ENCODE data around the gene PDE7B.

PDE7B gene

GRCh38 chr6:135811170-135811569 is 40.3 kb upstream of the PDE7B start:
- H3K27me3 ChIP-seq (ENCODE audit: insufficient read depth, low read length, poor library complexity, severe bottlenecking) = no peaks in the 10 kb centered on the region
- H3K36me3 ChIP-seq (ENCODE audit: insufficient read depth, low read length) = no peaks in the 10 kb centered on the region
- no peaks in the 10 kb centered on the region for H3K79me2 ChIP-seq (ENCODE audit: insufficient read depth, low read length)
- no peaks in the 10 kb centered on the region for H4K20me1 ChIP-seq (ENCODE audit: insufficient read depth, low read length, poor library complexity, severe bottlenecking)
- H3K4me2 ChIP-seq (ENCODE audit: low read depth, low read length, poor library complexity, severe bottlenecking) = no peak overlapping the region
- H3K9me2 ChIP-seq (replicated peaks; ENCODE audit: low read depth, low read length) = no peaks in the 10 kb centered on the region
- no peaks in the 10 kb centered on the region for H3K4me1 ChIP-seq (ENCODE audit: insufficient read depth, low read length, poor library complexity, severe bottlenecking)
- no peak overlapping the region for H2AFZ ChIP-seq (ENCODE audit: low read length)
- H3K9ac ChIP-seq (ENCODE audit: low read depth, low read length, poor library complexity, severe bottlenecking) = no peak overlapping the region
- no peak overlapping the region for H3K4me3 ChIP-seq (ENCODE audit: low read length, poor library complexity, severe bottlenecking)
- TF ChIP-seq EZH2phosphoT487 (IDR thresholded peaks at IDR 0.05; ENCODE audit: borderline replicate concordance) (no peak), CTCF (conservative IDR thresholded peaks at IDR 0.05; ENCODE audit: low read length) (no peak)
- H3K9me3 ChIP-seq (ENCODE audit: insufficient read depth, low read depth, low read length) = no peaks in the 10 kb centered on the region
- no peaks in the 10 kb centered on the region for H3F3A ChIP-seq (ENCODE audit: low read depth)

GRCh38 chr6:135811644-135812526 is 39.6 kb upstream of the PDE7B start:
- H2AFZ ChIP-seq (ENCODE audit: low read length) = no peak overlapping the region
- H3K9me3 ChIP-seq (ENCODE audit: insufficient read depth, low read depth, low read length) = no peaks in the 10 kb centered on the region
- TF ChIP-seq CTCF (conservative IDR thresholded peaks at IDR 0.05; ENCODE audit: low read length) (no peak), EZH2phosphoT487 (IDR thresholded peaks at IDR 0.05; ENCODE audit: borderline replicate concordance) (no peak)
- H3K4me2 ChIP-seq (ENCODE audit: low read depth, low read length, poor library complexity, severe bottlenecking) = no peak overlapping the region
- no peak overlapping the region for H3K4me3 ChIP-seq (ENCODE audit: low read length, poor library complexity, severe bottlenecking)
- no peaks in the 10 kb centered on the region for H3F3A ChIP-seq (ENCODE audit: low read depth)
- H3K27me3 ChIP-seq (ENCODE audit: insufficient read depth, low read length, poor library complexity, severe bottlenecking) = no peaks in the 10 kb centered on the region
- H3K36me3 ChIP-seq (ENCODE audit: insufficient read depth, low read length) = no peaks in the 10 kb centered on the region
- no peaks in the 10 kb centered on the region for H4K20me1 ChIP-seq (ENCODE audit: insufficient read depth, low read length, poor library complexity, severe bottlenecking)
- H3K9ac ChIP-seq (ENCODE audit: low read depth, low read length, poor library complexity, severe bottlenecking) = no peak overlapping the region
- no peaks in the 10 kb centered on the region for H3K9me2 ChIP-seq (replicated peaks; ENCODE audit: low read depth, low read length)
- H3K79me2 ChIP-seq (ENCODE audit: insufficient read depth, low read length) = no peaks in the 10 kb centered on the region
- H3K4me1 ChIP-seq (ENCODE audit: insufficient read depth, low read length, poor library complexity, severe bottlenecking) = no peaks in the 10 kb centered on the region

GRCh38 chr6:135813401-135813800 is 38.1 kb upstream of the PDE7B start:
- H4K20me1 ChIP-seq (ENCODE audit: insufficient read depth, low read length, poor library complexity, severe bottlenecking) = no peaks in the 10 kb centered on the region
- no peaks in the 10 kb centered on the region for H3K27me3 ChIP-seq (ENCODE audit: insufficient read depth, low read length, poor library complexity, severe bottlenecking)
- H3F3A ChIP-seq (ENCODE audit: low read depth) = no peaks in the 10 kb centered on the region
- H3K4me3 ChIP-seq (ENCODE audit: low read length, poor library complexity, severe bottlenecking) = no peak overlapping the region
- no peaks in the 10 kb centered on the region for H3K79me2 ChIP-seq (ENCODE audit: insufficient read depth, low read length)
- H2AFZ ChIP-seq (ENCODE audit: low read length) = no peak overlapping the region
- no peaks in the 10 kb centered on the region for H3K4me1 ChIP-seq (ENCODE audit: insufficient read depth, low read length, poor library complexity, severe bottlenecking)
- no peak overlapping the region for H3K4me2 ChIP-seq (ENCODE audit: low read depth, low read length, poor library complexity, severe bottlenecking)
- no peak overlapping the region for H3K9ac ChIP-seq (ENCODE audit: low read depth, low read length, poor library complexity, severe bottlenecking)
- H3K36me3 ChIP-seq (ENCODE audit: insufficient read depth, low read length) = no peaks in the 10 kb centered on the region
- H3K9me3 ChIP-seq (ENCODE audit: insufficient read depth, low read depth, low read length) = no peaks in the 10 kb centered on the region
- TF ChIP-seq CTCF (conservative IDR thresholded peaks at IDR 0.05; ENCODE audit: low read length) = no peak
- no peak for TF ChIP-seq EZH2phosphoT487 (IDR thresholded peaks at IDR 0.05; ENCODE audit: borderline replicate concordance)
- H3K9me2 ChIP-seq (replicated peaks; ENCODE audit: low read depth, low read length) = no peaks in the 10 kb centered on the region
